GM18499 (cell line): ENCODE results near the gene SLC6A18.

Experiments
- ATAC-seq: cut with Tn5 transposase; IDR thresholded peaks from one replicate; pipeline ENCODE4 v1.9.1; 2021; ENCODE audit warnings: moderate number of reproducible peaks; ENCODE audit not compliant: insufficient read depth, unreplicated experiment

SLC6A18 gene

GRCh38 chr5:1186351-1187233 lies 38.6 kb upstream of the SLC6A18 start:
- ATAC-seq = no peak

GRCh38 chr5:1187234-1187949 lies 37.8 kb upstream of the SLC6A18 start:
- ATAC-seq = no peak

GRCh38 chr5:1187950-1188334 lies 37.2 kb upstream of the SLC6A18 start:
- no peak for ATAC-seq

GRCh38 chr5:1188464-1188863 lies 36.7 kb upstream of the SLC6A18 start:
- no peak for ATAC-seq

- ATAC-seq = no peak
These were observed 35.9 kb upstream of the SLC6A18 start for GRCh38 chr5:1189269-1189668.

- ATAC-seq = no peak
These were observed 34.9 kb upstream of the SLC6A18 start for GRCh38 chr5:1190278-1190677.

GRCh38 chr5:1190837-1191239 lies 34.3 kb upstream of the SLC6A18 start:
- no peak for ATAC-seq

GRCh38 chr5:1192971-1193590 lies 32.1 kb upstream of the SLC6A18 start:
- ATAC-seq = no peak

- ATAC-seq = no peak
These were observed 31.6 kb upstream of the SLC6A18 start for GRCh38 chr5:1193591-1193985.

- ATAC-seq = no peak
These were observed 30.8 kb upstream of the SLC6A18 start for GRCh38 chr5:1194378-1194777.

GRCh38 chr5:1195439-1195838 lies 29.7 kb upstream of the SLC6A18 start:
- no peak for ATAC-seq

GRCh38 chr5:1195916-1196315 lies 29.3 kb upstream of the SLC6A18 start:
- ATAC-seq = no peak

GRCh38 chr5:1196562-1196961 lies 28.6 kb upstream of the SLC6A18 start:
- ATAC-seq = no peak

GRCh38 chr5:1197876-1198666 lies 27.1 kb upstream of the SLC6A18 start:
- no peak for ATAC-seq

GRCh38 chr5:1199340-1199648 lies 25.9 kb upstream of the SLC6A18 start:
- no peak for ATAC-seq

- no peak for ATAC-seq
These were observed 25.3 kb upstream of the SLC6A18 start for GRCh38 chr5:1199649-1200494.

GRCh38 chr5:1200495-1201326 lies 24.5 kb upstream of the SLC6A18 start:
- no peak for ATAC-seq

GRCh38 chr5:1201327-1202025 lies 23.7 kb upstream of the SLC6A18 start, which contains the start of gene SLC6A19:
Gene SLC6A19, plus strand, starts transcription at chr5:1201595. Its CDS starts 56 bp downstream, at chr5:1201651.
- no peak for ATAC-seq
